HG03342 (cell line): ENCODE data around the gene CRHR2.
"Not testable (repeated sequence)": the region's sequence is repeated elsewhere in the genome, so short reads cannot be mapped to it uniquely, and the experiment has no call there.

Source experiments
- ATAC-seq: cut with Tn5 transposase; IDR thresholded peaks from one replicate; pipeline ENCODE4 v1.9.1; 2021; ENCODE audit warnings: mild to moderate bottlenecking, moderate library complexity; ENCODE audit not compliant: unreplicated experiment

CRHR2 gene

DNA sequence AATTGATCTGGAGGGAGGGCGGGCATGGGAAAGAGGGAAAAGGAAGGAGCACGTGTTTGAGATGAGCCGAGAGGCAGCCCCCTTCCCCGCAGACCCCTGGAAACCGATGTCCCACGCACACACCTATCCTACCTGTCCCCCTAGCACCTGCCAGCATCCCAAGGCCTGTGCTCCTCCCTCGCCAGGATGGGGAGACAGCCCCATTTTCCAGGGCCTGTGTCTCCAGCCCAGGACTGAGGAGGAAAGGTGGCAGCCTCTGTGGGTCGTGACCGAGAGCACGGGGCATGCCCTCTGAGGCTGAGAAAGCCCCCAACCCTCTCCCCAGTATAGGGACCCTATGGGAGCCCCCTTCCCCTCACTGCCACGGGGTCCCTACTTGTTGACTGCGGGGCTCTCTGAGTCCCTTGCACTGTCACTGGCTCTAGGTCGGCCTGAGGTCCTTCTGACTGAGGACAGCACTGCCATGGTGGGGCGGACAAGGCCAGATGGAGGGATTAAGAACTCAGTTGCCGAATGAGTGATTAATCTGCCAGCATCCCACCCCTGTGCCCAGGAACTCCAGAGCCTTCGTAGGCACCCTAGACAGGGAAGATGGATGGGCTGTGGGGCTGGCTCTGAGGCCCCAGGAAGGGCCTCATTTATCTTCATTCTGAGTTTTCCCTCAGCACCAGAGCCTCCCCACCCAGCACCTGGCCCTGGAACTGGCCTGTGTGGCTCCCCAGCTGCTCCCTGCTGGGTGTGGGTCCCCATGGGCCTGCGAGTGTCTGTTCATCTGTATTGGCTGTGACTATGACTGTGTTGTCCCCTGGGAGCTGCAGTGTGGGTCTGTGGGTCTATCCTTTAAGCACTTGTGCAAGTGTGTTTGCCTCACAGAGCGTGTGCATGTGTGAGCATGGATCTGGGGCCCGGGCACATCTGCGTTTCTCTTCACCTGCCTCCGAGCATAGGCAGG, 26.0 kb downstream of the CRHR2 start:
- ATAC-seq: no peak

- no peak for ATAC-seq
Observed at GRCh38 chr7:30655096-30655970, 26.9 kb downstream of the CRHR2 start.

- no peak for ATAC-seq
Observed at GRCh38 chr7:30654296-30655090, 27.8 kb downstream of the CRHR2 start.

DNA sequence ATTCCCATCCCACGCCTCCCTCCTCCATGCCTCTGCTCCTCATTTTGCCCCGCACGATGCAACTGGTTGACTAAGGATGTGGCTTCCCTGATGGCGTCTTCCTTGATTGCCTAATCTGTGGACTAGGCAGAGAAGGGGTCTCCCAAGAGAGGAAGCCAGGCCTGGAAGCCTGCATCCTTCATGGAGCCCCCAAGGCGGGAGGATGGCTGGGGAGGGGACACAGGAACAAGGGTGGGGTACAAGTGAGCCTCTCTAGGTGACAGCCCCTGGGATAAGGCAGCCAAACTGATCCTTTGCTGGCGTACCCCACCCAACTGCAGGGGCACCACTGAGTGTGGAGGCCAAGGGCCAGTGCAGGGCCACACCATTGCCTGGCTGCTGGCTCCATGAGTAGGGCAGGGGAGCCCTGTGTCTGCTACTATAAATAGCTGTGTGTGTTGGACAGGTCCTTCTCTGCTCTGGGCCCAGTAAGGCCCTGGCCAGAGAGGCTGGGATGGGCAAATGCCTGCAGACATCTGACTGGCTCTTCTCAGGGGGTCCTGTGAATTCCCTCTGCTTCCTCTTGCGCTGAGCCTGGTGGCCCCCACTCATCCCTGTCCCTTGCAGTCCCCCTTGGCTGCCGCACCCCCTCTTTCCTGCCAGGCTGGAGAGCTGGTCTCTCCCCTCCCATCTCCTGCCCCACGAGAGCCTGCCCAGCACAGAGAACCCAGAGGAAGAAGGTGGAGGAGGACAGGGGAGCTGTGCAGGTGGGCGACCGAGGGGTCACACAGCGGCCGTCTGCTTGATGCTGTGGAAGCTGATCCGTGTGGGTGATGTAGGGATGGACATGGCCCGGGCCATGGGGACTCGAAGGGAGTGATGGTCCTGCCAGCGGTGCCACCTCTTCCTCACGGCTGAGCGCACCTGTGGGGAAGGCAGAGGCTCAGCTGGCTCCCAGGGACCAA, 29.3 kb downstream of the CRHR2 start:
- no peak for ATAC-seq

GRCh38 chr7:30652132-30652531, 30.1 kb downstream of the CRHR2 start:
- no peak for ATAC-seq

DNA sequence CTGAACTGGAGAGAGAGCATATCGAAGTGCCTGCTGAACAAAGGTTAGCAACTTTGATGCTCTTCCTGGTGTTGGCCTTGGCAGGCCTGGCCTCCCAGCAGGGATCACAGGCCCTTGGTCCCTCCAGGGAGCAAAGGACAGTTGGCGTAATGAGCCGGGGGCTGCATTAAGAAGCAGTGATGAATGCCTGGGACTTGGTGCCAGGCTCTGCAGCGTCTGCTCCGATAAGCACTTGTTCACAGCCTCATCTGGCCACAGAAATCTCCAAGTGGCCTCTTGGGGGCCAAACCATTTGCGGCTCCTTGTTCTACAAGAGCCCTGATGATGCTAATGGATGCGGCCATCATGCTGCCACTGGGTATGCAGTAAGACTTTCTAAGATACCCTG, 31.8 kb downstream of the CRHR2 start:
- ATAC-seq: no peak

- ATAC-seq: no peak
Observed at GRCh38 chr7:30649717-30650420, 32.4 kb downstream of the CRHR2 start.

GRCh38 chr7:30648744-30649540, 33.3 kb downstream of the CRHR2 start:
- ATAC-seq: no peak

DNA sequence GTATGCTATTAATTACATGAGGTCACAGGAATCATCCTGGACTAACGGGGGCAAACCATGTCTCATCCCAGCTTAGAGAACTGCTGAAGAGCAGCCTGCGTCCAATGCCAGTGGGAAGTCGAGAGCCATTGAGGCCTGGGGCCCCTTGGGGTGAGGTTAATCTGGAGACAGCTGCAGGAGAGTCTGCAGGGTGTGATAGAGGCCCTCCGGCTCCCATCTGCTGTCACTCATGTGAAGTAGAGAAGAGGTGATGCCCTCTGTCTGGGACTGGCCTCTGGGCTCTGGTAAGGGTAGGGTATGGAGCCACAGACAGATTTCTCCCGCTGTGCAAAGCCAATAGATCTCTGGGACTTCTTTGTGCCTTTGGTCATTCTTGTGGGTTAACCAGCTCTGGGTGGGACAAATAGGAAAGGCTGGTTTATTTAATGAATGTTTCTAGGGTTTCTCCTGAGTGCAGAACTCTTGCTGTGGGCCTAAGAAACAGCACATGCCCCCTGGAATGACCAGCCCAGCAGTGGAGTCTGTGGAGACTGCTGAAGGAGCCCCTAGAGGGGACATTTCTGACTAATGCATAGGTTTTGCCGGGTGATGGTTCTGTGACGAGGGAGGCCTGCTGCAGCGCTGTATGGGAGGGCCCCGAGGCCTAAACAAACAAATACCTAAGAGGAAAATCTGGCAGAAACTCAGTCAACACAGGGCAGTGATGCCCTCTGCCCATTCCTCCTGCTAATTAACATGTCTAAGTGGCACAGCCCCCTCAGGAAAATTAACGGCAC, 34.5 kb downstream of the CRHR2 start:
- no peak for ATAC-seq

DNA sequence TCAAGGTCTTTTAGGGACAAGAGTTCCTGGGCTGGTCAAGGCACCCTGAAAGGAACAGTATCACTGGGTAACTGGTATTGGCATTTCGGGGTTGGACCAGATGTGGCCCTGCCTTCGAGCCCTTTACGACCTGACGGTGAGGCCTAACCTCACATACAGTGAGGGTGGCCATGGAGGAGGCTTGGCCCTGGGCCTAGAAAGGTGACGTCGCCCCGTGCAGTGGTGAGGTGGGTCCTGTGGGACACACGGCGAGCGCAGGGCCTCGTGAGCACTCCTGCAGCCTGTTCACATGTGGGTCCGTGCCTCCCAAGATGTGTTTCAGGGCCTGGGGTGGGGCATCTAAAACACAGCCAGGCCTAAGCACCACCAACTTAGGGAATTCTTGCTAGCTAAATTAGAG, 36.1 kb downstream of the CRHR2 start:
- ATAC-seq: no peak

DNA sequence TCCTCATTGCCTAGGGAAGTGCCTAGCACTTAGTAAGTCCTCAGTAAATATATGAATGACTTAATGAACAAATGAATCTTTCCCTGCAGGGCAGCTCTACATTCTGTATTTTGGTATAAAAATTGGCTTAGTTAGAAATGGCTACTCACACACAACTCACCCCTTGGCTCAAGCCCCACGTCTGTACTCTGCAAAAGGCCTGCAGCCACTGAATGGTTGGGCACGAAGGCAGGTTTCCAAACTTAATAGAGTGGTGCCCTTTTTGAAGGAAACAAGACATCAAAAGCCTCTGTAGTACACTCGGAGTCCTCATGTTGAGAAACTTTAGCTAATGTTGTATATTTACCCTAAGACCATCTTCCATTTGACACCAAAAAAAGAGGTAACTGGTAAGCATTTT, 36.6 kb downstream of the CRHR2 start:
- no peak for ATAC-seq

GRCh38 chr7:30644286-30644955, 37.8 kb downstream of the CRHR2 start:
- no peak for ATAC-seq

DNA sequence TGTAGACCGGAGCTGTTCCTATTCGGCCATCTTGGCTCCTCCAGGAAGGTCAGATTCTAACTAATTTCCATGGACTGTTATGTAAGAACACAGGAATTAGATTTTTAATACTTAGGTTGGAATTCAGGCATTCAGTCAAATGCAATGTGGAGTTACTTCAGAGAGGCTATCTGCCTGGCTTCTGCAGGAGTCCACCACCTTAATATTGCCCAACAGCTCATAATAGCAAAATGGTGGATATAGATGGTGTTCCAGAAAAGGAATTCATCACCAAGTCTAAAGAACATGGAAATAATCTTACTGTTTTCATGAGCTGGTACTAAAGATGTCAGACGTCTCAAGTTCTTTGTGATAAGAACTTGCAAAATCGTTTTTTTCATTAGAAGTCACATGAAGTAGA, 39.5 kb downstream of the CRHR2 start:
- no peak for ATAC-seq

DNA sequence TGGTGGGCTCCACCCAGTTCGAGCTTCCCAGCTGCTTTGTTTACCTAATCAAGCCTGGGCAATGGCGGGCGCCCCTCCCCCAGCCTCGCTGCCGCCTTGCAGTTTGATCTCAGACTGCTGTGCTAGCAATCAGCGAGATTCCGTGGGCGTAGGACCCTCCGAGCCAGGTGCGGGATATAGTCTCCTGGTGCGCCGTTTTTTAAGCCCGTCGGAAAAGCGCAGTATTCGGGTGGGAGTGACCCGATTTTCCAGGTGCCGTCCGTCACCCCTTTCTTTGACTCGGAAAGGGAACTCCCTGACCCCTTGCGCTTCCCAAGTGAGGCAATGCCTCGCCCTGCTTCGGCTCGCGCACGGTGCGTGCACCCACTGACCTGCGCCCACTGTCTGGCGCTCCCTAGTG, 39.9 kb downstream of the CRHR2 start:
- not testable (repeated sequence) for ATAC-seq

DNA sequence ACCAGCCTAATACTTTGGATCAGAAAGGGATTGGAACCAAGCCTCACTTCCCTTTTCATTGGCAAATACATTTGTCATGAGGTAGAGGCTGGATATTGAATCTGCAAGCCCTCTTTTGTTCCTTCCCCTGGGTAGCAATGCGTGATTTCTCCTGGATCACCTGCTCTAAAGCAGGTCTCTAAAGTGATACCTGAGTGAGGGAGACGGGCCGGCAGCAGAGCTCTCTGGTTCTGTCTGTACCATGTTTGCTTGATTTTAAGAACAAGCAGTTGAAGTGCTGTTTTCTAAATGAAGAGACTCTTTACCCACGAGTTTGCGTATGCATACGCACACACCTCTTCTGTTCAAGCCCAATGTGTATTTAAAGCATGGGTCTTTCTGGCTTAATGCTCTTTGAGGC, 46.5 kb downstream of the CRHR2 start:
- ATAC-seq: no peak

GRCh38 chr7:30634634-30635201, 47.5 kb downstream of the CRHR2 start:
- ATAC-seq: no peak

DNA sequence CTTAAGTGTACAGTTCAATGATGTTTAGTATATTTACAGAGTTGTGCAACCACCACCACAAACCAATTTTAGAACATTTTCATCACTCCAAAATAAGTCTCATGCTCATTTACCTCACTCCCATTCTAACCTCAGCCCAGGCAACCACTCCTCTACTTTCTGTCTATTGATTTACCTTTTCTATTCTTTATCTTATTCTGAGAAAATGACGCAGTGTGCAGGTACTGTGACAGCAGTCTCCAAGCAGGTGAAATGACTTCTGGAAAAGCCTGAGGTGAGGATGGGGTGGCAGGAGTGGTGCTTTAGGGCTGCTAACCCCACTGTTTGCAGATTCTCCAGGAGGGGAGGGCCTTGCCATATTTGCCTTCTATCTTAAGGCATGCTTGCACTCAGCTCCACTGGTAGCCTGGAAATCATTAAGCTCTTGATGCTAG, 48.0 kb downstream of the CRHR2 start:
- no peak for ATAC-seq
